ENCODE measurements around the gene MGAT2. TPM values are rescaled to one million over a fixed set of nuclear protein-coding genes. Genes with fewer than 3 reads are reported as not detected.
"Not testable (repeated sequence)": the region's sequence is repeated elsewhere in the genome, so short reads cannot be mapped to it uniquely, and the experiment has no call there.

MGAT2 gene
- total and polyA plus RNA-seq, 10 donors: 20.5 to 43.5 (median 36.9) TPM

GRCh38 chr14:49614196-49614595 lies 6.4 kb upstream of the MGAT2 start:
- Histone ChIP-seq H3K4me3 (no peak overlapping the region), H3K27ac (no peak overlapping the region), H3K36me3 (peaks cover 0 to 75% (median 15%) of the 10 kb centered on the region in 6 donors), H3K27me3 (replicated peaks in 1 of 7) (no peaks in the 10 kb centered on the region), H3K9me3 (no peaks in the 10 kb centered on the region), H3K4me1 (peaks cover 4 to 28% (median 18%) of the 10 kb centered on the region in 6 donors)
- TF ChIP-seq POLR2A (IDR thresholded peaks at IDR 0.05): no peak
- 92 to 100% (median 97%) methylated on average over 2 of the region's 2 CpGs for WGBS, 5 donors
- intact Hi-C loops (cut with DNase I; ENCODE audit: low total_unique reads): no loop called here
- no peak for DNase-seq

DNA sequence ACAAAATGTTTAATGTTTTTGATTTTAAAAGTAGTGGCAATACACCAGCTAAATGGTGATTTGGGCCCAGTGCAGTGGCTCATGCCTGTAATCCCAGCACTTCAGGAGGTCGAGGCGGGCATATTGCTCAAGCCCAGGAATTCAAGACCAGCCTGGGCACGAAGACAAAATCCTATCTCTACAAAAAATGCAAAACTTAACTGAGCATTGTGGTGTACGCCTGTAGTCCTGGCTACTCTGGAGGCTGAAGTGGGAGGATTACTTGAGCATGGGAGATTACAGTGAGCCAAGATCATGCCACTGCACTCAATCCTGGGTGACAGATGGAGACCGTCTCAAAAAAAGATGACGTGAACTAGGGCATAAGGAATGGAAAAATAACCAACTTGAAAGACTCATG lies 4.8 kb upstream of the MGAT2 start:
- H3K4me3 ChIP-seq: no peak overlapping the region
- no peak for DNase-seq
- peak overlapping the region in 1 of 8 donors; percentile 16 for H3K27ac ChIP-seq
- intact Hi-C loops (cut with DNase I; ENCODE audit: low total_unique reads): no loop called here
- peaks cover 9 to 36% (median 26%) of the 10 kb centered on the region in 6 donors for H3K4me1 ChIP-seq
- no peaks in the 10 kb centered on the region for H3K9me3 ChIP-seq
- 82 to 90% (median 84%) methylated on average over 6 of the region's 6 CpGs for WGBS, 5 donors
- peaks cover 0 to 64% (median 15%) of the 10 kb centered on the region in 6 donors for H3K36me3 ChIP-seq
- TF ChIP-seq POLR2AphosphoS5 (IDR thresholded peaks at IDR 0.05) (no peak), POLR2A (IDR thresholded peaks at IDR 0.05) (no peak)
- TF ChIP-seq, protein P1, sequence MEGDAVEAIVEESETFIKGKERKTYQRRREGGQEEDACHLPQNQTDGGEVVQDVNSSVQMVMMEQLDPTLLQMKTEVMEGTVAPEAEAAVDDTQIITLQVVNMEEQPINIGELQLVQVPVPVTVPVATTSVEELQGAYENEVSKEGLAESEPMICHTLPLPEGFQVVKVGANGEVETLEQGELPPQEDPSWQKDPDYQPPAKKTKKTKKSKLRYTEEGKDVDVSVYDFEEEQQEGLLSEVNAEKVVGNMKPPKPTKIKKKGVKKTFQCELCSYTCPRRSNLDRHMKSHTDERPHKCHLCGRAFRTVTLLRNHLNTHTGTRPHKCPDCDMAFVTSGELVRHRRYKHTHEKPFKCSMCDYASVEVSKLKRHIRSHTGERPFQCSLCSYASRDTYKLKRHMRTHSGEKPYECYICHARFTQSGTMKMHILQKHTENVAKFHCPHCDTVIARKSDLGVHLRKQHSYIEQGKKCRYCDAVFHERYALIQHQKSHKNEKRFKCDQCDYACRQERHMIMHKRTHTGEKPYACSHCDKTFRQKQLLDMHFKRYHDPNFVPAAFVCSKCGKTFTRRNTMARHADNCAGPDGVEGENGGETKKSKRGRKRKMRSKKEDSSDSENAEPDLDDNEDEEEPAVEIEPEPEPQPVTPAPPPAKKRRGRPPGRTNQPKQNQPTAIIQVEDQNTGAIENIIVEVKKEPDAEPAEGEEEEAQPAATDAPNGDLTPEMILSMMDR (IDR thresholded peaks at IDR 0.05 in 8 of 11, conservative IDR thresholded peaks at IDR 0.05 in 3 of 11): no peak
- H3K27me3 ChIP-seq (replicated peaks in 1 of 7): no peaks in the 10 kb centered on the region

- DNase-seq: no peak
- peaks cover 23 to 56% (median 45%) of the 10 kb centered on the region in 6 donors for H3K4me1 ChIP-seq
- H3K9me3 ChIP-seq: no peaks in the 10 kb centered on the region
- no peaks in the 10 kb centered on the region for H3K27me3 ChIP-seq (replicated peaks in 1 of 7)
- TF ChIP-seq POLR2A (IDR thresholded peaks at IDR 0.05): no peak
- TF ChIP-seq, protein P1 (IDR thresholded peaks at IDR 0.05 in 8 of 11, conservative IDR thresholded peaks at IDR 0.05 in 3 of 11): no peak
- TF ChIP-seq POLR2AphosphoS5 (IDR thresholded peaks at IDR 0.05): no peak
- no peak overlapping the region for H3K4me3 ChIP-seq
- intact Hi-C loops (cut with DNase I; ENCODE audit: low total_unique reads): no loop called here
- H3K27ac ChIP-seq: no peak overlapping the region
- 71 to 88% (median 77%) methylated on average over 6 of the region's 6 CpGs for WGBS, 5 donors
- H3K36me3 ChIP-seq: peaks cover 0 to 56% (median 15%) of the 10 kb centered on the region in 6 donors
Observed at GRCh38 chr14:49617852-49618519, 2.6 kb upstream of the MGAT2 start.

GRCh38 chr14:49619273-49619672 lies 1.3 kb upstream of the MGAT2 start:
- H3K4me3 ChIP-seq: peak overlapping the region; percentile 82 to 98 (median 88)
- H3K36me3 ChIP-seq: peaks cover 0 to 48% (median 15%) of the 10 kb centered on the region in 6 donors
- H3K9me3 ChIP-seq; intact Hi-C loops (cut with DNase I; ENCODE audit: low total_unique reads); DNase-seq; H3K27me3 ChIP-seq (replicated peaks in 1 of 7): not testable (repeated sequence)
- H3K27ac ChIP-seq: peak overlapping the region in 6 of 8 donors; percentile 94 to 98 (median 97)
- 60 to 79% (median 73%) methylated on average over 19 of the region's 19 CpGs for WGBS, 5 donors
- H3K4me1 ChIP-seq: peaks cover 36 to 69% (median 58%) of the 10 kb centered on the region in 6 donors

GRCh38 chr14:49619730-49620129 lies 869 bp upstream of the MGAT2 start:
- intact Hi-C loops (cut with DNase I; ENCODE audit: low total_unique reads): loop anchor here (10.0 kb wide), 1 partner anchor 215 kb away; no protein-coding TSS in a partner anchor
- Histone ChIP-seq H3K9me3 (no peaks in the 10 kb centered on the region), H3K27me3 (replicated peaks in 1 of 7) (no peaks in the 10 kb centered on the region), H3K27ac (peak overlapping the region; percentile 86 to 98 (median 97)), H3K36me3 (peaks cover 0 to 44% (median 15%) of the 10 kb centered on the region in 6 donors), H3K4me3 (peak overlapping the region; percentile 82 to 98 (median 88)), H3K4me1 (peaks cover 39 to 74% (median 62%) of the 10 kb centered on the region in 6 donors)
- DNase-seq: no peak
- WGBS, 5 donors: 0 to 3% (median 2%) methylated on average over 11 of the region's 11 CpGs
- TF ChIP-seq POLR2A (IDR thresholded peaks at IDR 0.05) (no peak), POLR2AphosphoS5 (IDR thresholded peaks at IDR 0.05) (no peak)
- TF ChIP-seq, protein P1 (IDR thresholded peaks at IDR 0.05 in 8 of 11, conservative IDR thresholded peaks at IDR 0.05 in 3 of 11): no peak

Data from spleen (tissue), 11 donors.